ENCODE measurements around the gene HK1.
"Not testable (repeated sequence)": the region's sequence is repeated elsewhere in the genome, so short reads cannot be mapped to it uniquely, and the experiment has no call there.

Gene HK1

DNA sequence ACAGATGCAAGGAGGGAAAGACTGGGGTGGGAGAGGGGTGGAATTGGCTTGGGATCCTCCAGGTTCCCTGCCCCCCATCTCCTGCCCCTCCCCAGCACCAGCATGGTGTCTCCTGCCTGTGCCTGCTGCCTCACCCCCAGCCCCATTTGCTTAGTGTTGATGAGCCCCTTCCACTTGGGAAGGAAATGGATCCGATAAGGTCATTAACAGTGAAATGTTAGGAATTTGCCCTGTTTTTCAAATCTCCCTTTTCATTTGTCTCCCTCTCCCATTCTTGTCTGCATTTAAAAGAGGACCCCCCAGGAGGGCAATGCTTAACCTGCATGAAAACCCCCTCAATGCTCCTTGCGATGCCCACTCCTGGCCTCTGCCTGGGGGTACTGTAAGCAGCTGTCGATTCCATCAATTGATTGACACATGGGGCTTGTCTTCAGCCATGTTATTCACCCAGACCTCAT lies 51.5 kb downstream of the HK1 start:
- DNase-seq: no peak

GRCh38 chr10:69331161-69331560 lies 52.9 kb downstream of the HK1 start:
- no peak for DNase-seq

DNA sequence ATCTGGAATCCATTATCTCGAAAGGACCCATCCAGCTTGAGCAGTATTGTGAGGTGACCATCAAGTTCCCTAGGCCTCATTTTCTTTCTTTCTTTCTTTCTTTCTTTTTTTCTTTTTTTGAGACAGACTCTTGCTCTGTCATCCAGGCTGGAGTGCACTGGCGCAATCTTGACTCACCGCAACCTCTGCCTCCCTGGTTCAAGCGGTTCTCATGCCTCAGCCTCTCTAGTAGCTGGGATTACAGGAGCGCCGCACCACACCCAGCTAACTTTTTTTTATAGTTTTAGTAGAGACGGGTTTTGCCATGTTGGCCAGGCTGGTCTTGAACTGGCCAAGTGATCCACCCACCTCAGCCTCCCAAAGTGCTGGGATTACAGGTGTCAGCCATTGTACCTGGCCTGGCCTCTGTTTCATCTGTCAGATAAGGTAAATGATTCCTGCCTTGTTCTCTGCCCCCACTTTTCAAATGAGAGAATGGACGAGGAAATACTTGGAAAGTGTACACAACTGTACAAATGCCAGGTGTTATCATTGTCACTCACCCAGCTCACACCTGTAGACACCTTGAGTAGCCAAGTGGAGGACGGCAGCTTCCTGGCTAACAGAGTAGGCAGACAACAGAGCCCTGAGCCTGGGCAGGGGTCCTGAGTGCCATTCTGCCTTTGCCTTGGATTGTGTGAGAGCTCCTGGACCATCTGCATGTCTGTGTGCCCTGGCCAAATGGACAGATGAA lies 54.1 kb downstream of the HK1 start:
- no peak for DNase-seq

DNA sequence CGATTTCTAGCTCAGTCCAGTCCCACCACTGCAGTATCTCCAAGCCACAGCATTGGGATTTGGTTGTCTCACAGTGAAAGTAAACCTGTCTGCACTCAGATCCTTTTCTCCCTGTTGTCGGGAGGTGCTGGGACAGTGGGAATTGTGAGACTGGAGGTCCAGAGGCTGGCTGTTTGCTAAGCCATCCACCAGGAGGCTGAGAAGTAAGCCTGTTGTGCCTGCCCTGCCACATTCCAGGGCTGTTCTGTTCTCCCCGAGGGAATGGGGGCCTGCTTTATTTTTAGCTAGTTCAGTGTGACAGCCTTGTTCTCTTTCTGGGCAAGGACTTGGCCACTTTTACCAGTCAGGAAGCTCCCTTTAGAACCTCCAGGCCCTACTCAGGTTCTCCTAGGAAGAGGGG lies 54.9 kb downstream of the HK1 start:
- no peak for DNase-seq

- not testable (repeated sequence) for DNase-seq
Measured at GRCh38 chr10:69333865-69334301, 55.6 kb downstream of the HK1 start.

- DNase-seq: no peak
Measured at GRCh38 chr10:69334302-69335062, 56.2 kb downstream of the HK1 start.

DNA sequence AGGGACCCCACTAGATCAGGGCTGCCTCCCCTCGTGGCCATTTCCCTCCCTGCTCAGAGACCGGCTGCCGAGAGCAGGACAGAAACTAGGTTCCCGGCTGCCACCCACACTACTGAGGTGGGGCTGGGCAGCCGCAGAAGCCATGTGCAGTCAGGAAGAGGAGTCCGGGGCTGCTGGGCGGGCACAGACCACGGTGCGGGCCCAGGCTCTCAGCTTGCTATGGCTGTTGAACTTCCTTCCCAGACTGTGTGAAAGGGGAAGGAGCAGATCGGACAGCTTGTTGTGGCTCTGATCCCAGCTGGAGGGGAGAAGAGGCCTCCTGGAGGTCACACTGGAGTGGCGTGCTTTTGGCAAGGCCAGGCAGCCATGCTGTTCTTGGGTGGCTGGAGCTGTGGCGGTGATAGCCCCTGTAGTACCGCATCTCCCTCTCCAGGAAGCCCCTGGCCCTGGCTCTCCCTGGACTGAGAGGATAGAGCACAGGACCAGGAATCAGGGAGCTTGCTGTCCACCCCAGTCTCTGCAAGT lies 56.8 kb downstream of the HK1 start:
- DNase-seq: peak in 1 of 2 donors; percentile 58

- no peak for DNase-seq
Measured at GRCh38 chr10:69335613-69336012, 57.3 kb downstream of the HK1 start.

GRCh38 chr10:69336952-69337295 lies 58.6 kb downstream of the HK1 start:
- no peak for DNase-seq

DNA sequence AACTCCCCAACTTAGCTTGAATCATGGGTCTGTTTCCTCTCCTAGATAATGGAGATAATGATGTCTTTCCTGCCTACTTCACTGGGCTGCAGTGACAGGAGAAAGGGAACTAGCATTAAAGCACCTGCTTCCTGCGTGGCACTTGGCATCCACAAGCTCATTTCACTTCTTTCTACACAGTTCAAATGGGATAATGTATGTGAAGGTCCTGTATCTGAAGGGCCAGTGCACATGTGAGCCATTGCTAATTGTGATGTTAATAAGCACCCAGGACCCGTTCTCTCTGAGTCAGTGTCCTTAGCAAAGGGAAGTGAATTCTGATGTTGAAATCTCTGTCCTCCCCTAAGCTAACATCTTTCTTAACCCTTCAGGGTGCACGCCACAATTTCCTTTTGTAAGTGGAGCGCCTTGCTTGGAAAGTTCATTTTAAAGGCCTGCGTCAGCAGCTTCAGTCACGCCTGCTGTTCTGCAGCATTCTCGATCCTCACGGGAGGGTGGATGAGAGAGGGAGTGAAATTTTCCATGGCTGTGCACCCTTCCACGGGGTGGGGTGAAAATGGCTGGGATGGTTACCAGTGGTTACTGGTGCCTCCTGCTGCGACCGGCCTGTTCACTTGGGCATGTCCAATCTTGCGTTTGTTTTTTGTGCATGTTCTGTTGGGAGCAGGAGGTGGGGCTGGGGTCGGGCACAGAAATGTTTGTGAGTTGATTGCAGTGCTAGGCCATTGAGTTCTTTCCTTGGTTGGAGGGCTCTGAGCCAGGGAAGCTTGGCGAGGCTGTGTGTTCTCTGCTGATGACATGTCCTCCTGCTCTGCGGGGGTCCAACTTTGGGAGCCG lies 59.2 kb downstream of the HK1 start:
- DNase-seq: no peak

- no peak for DNase-seq
Measured at GRCh38 chr10:69338133-69338456, 59.8 kb downstream of the HK1 start.

DNA sequence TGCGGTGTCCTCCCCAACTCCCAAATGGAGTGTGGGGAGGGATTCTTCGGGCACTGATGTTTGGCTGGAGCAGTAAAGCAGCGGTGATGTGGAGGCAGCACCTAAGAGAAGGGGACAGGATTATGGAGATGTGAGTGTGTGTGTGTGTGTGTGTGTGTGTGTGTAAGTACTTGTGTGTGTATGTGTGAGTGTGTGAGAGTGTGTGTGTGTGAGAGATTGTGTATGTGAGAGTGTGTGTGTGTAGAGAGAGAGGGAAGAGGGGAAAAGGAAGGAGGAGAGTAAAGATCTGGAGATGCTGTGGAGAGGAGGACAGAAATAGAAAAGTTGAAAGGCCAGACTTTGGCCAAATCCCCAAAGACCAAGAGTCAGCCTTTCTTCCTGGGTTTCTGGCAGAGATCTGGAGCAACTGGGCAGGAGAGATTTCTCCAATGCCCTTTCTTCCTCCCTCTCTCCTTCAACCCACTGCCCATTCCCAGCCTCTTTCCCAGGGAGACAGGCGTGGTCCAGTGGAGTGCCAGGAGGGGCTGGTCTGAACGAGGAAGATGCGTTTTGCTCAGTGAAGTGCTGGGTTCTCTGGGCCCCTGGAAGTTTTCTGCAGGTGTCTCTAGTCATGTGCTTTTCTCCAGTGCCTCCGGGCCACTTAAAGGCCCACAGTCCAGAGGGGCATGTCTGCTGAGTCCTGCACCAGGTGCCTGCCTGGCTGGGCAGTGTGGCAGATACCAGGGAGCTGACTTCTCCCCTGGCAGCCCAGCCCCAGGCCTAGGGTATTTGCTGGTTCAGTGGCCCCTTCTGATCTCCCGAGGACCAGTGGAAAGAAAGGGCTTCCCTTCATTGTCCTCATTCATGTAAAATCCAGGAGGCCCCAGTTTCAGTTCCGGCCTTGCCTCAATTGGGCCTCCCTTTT lies 60.5 kb downstream of the HK1 start:
- DNase-seq: no peak

GRCh38 chr10:69340695-69341094 lies 62.4 kb downstream of the HK1 start:
- DNase-seq: no peak

DNA sequence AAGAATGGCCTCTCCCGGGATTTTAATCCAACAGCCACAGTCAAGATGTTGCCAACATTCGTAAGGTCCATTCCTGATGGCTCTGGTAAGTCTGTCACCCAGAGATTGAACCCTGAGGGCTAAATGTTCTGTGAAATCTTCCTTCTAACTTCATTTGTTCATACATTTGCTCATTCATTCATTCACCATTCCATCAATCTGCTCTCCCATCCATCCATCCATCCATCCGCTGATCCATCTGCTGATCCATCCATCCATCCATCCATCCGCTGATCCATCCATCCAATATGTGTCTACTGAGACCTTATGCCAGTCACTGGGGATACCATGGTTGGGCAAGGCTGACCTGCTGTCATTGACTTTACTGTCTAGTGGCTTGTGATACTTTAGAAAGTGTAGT lies 65.6 kb downstream of the HK1 start:
- no peak for DNase-seq

- DNase-seq: no peak
Measured at GRCh38 chr10:69344591-69345252, 66.4 kb downstream of the HK1 start.

GRCh38 chr10:69345402-69345801 lies 67.1 kb downstream of the HK1 start:
- no peak for DNase-seq

DNA sequence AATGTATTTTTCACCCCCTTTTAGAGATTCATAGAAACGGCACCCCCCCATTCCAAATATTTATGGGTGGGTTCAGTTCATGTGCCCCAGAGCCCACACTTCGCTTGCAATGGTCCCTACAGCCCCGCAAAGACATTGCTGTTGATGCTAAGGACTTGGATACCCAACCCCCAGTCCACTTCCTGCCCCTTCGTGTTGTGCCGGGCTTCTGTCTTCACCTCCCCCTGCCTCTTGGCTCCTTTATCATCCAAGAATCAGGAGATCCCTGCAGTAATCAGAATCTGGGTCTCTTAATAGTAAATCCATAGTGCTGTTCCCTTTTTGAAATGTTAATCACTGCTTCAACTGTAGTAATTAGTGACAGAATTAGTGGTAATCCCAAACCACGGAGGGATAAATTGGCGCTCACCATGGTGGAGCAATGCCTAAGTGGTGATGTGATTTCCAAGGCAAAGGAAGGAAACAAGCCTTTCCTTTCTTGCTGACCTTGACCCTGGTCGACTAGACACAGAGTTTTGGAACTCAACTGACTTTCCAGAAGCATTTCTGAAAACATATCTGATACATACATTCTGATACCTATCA lies 67.7 kb downstream of the HK1 start:
- DNase-seq: no peak

DNA sequence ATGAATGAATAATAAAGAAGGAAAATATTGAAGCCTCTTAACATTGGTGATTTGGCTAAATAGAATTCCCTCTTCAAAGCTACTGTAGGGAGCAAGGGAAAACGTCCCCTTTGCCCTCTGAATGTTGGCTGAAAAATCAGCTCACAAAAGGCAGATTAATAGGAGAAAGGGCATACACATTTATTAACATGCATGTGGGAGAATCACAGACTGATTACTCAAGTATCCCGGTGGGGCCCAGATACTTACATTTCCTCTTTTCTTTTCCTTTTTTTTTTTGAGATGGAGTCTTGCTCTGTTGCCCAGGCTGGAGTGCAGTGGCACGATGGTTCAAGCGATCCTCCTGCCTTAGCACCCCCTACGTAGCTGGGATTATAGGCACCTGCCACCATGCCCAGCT lies 68.5 kb downstream of the HK1 start:
- DNase-seq: no peak

GRCh38 chr10:69348816-69349541 lies 70.7 kb downstream of the HK1 start:
- no peak for DNase-seq

DNA sequence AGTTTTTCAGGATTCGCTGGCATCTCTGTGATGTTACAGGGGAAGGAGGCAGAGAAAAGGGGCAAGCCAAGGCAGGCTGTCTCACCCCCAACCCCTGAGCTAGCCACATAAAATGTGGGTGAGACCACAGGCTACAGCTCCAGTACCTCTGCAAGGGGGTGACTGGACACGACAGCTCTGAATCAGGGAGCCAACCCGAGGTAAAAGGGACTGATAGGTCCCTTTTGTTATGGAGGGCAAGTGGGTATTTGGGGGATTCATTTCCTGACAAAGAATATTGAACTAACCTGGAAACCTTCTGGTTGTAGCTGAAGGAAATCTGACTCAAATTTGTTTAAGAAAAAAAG lies 71.2 kb downstream of the HK1 start:
- no peak for DNase-seq

- DNase-seq: no peak
Measured at GRCh38 chr10:69351589-69351988, 73.3 kb downstream of the HK1 start.

Data from stimulated activated CD4-positive, alpha-beta T cell treated with anti-CD3 and anti-CD28 coated beads, Interleukin-2, amount 100 ng/mL, for 24 hours (primary cell).